A172 (cell line): ENCODE measurements around the gene MEGF8. TPM values are rescaled to one million over a fixed set of nuclear protein-coding genes. Genes with fewer than 3 reads are reported as not detected.

Source experiments
- DNase-seq: peaks from one replicate; pipeline ENCODE4 v3.0.0-alpha.2; 2015; ENCODE audit warnings: low spot score
- total RNA-seq: library from RNA; depleted of rRNA; stranded (reverse); fragments of >200 nt; shearing (Covaris generic); gene quantifications from 2 replicates; pipeline ENCODE4 v1.2.3, GENCODE V29; 2014

The MEGF8 gene
- total RNA-seq, 1 experiment from 2014 or later, result 11.4 TPM

DNA sequence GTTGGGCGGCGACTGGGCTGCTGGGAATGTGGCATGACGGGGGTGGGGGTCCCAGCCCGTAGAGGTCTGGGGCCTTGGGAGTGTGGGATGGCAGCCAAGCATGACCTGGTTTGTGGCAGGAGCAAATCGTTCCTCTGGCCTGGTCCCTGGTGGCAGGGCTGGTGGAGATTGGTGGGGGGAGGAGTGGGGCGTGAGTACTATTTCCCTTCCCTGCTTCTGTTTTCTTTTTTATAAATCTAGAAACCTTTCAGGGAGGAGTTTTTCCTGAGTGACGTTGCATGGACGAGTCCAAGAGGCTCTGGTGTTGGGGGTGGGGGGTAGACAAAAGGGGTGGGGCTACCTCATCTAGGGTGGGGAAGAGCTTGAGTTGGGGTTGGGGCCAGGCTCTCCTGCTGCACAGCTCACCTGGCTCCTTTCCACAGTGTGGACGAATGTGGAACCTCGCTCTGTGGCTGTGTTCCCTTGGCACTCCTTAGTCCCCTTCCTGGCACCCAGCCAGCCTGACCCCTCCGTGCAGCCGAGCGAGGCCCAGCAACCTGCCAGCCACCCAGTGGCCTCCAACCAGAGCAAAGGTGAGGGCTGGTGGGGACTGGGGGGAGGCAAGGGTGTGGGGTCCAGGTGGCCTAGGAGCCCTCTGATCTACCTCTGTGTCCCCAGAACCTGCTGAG lies 39.0 kb upstream of the MEGF8 start:
- no peak for DNase-seq

GRCh38 chr19:42287017-42287826 lies 38.2 kb upstream of the MEGF8 start:
- no peak for DNase-seq

- no peak for DNase-seq
These were observed 37.7 kb upstream of the MEGF8 start for GRCh38 chr19:42287827-42288107.

- DNase-seq, result no peak
These were observed 37.0 kb upstream of the MEGF8 start for GRCh38 chr19:42288387-42288786.

DNA sequence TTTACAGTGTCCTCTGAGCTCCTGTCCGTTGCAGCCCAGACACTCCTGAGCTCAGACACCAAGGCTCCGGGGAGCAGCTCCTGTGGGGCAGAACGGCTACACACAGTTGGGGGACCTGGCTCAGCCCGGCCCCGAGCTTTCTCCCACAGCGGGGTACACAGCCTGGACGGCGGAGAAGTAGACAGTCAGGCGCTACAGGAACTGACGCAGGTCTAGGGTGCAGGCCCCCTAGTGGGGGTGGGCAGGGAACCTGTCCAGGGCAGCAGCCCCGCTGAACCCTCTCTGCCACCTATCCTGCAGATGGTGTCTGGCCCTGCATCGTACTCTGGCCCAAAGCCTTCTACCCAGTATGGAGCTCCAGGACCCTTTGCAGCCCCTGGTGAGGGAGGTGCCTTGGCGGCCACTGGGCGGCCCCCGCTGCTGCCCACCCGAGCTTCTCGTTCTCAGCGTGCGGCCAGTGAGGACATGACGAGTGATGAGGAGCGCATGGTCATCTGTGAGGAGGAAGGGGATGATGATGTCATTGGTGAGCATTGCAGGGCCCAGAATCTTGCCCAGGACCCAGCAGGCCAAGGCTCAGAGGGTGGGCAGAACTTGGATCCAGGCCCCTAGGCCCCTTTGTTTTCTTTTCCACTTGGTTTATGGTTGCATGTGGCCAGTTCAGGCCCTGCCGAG lies 36.4 kb upstream of the MEGF8 start:
- DNase-seq, result no peak

- no peak for DNase-seq
These were observed 35.8 kb upstream of the MEGF8 start for GRCh38 chr19:42289556-42290041.

- DNase-seq, result no peak
These were observed 35.3 kb upstream of the MEGF8 start for GRCh38 chr19:42290136-42290522.

DNA sequence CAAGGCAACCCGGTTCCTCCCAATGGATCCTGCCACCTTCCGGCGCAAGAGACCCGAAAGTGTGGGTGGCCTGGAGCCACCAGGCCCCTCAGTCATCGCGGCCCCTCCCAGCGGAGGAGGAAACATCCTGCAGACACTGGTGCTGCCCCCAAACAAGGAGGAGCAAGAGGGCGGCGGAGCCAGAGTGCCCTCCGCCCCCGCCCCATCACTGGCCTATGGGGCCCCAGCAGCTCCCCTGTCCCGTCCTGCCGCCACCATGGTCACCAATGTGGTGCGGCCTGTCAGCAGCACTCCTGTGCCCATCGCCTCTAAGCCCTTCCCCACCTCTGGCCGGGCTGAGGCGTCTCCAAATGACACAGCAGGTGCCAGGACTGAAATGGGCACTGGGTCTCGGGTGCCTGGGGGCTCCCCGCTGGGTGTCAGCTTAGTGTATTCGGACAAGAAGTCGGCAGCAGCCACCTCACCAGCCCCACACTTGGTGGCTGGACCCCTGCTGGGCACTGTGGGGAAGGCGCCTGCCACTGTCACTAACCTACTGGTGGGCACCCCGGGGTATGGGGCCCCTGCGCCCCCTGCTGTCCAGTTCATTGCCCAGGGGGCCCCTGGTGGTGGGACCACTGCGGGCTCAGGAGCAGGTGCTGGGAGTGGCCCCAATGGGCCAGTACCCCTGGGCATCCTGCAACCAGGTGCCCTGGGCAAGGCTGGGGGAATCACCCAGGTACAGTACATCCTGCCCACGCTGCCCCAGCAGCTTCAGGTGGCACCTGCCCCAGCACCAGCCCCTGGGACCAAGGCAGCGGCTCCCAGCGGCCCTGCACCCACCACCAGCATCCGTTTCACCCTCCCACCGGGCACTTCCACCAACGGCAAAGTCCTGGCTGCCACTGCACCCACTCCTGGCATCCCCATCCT lies 34.7 kb upstream of the MEGF8 start:
- DNase-seq, result peak; percentile 30

GRCh38 chr19:42291435-42291810 lies 34.0 kb upstream of the MEGF8 start:
- DNase-seq, result no peak

- DNase-seq, result no peak
These were observed 33.1 kb upstream of the MEGF8 start for GRCh38 chr19:42292042-42292960.

DNA sequence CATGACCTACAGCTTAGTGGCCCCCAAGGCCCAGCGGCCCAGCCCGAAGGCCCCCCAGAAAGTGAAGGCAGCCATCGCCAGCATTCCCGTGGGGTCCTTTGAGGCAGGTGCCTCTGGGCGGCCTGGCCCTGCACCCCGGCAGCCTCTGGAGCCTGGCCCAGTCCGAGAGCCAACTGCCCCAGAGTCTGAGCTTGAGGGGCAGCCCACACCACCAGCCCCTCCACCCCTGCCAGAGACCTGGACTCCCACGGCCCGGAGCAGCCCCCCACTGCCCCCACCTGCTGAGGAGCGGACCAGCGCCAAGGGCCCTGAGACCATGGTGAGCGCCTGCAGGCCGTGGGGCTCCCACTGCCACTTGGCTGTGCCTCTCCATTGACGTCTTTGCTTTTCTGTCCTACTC lies 32.5 kb upstream of the MEGF8 start:
- no peak for DNase-seq

- DNase-seq, result no peak
These were observed 31.9 kb upstream of the MEGF8 start for GRCh38 chr19:42293540-42293939.

GRCh38 chr19:42293948-42294347 lies 31.5 kb upstream of the MEGF8 start:
- DNase-seq, result no peak

DNA sequence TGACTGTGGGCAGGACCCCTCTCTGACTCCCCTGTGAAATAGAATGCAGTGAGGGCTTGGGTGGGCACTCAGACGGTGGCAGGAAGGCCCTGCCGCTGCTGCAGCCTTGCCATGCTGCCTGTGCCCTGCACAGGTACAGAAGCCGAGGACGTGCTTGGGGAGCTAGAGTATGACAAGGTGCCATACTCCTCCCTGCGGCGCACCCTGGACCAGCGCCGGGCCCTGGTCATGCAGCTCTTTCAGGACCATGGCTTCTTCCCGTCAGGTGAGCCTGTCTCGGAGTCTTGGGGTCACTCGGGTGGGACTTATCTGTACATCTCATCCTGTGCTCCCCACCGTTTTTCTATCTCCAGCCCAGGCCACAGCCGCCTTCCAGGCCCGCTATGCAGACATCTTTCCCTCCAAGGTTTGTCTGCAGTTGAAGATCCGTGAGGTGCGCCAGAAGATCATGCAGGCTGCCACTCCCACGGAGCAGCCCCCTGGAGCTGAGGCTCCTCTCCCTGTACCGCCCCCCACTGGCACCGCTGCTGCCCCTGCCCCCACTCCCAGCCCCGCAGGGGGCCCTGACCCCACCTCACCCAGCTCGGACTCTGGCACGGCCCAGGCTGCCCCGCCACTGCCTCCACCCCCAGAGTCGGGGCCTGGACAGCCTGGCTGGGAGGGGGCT lies 30.8 kb upstream of the MEGF8 start:
- DNase-seq, result no peak

DNA sequence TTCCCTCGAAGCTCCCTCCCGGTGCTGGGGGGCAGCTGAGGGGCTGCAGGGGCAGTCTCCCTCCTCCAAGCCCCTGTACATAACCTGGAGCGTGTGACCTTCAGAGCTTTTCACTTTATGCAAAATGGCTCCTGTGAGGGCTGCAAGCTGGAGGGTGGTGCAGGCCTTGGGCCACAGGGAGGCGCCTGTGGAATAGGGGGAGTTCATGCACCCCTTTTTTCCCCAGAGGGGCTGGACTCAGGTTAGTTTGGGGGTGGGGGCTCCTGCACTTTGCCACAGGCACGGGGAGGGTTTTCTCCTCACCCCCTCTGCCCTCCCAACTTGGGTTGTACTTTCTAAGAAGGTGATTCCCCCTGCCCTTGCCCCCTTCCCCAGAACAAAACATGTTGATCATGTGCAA lies 30.1 kb upstream of the MEGF8 start:
- DNase-seq, result no peak

DNA sequence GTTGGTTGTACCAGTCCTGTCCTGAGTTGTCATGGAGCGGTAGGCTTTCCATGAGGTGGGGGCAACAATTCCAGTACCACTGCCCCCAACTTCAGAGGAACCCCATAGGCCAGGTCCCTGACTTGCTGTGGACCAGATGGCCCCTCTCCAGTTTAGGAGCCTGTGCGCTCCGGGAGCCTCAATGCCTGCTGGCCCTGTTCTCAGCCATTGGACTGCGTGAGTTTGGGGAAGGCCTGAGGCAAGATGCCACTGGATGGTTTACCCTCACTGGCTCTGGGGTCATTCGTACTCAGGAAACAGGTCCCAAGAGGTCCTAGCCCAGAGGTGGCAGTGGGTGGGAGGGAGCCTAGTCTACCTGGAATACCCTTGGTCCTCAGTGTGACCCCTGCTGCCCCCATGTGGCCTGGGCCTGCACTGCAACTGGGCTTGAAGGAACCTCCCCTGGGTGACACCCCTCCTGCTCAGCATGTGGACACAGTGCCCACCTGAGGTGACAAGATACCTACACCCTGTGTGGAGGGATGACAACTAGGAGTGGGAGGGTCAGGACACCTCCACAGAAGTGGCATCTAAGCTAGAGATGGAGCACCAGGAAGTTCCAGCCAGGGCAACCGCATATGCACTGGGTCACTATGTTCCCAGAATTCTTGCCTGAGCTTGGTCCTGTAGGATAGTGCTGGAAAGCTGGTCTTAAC lies 29.5 kb upstream of the MEGF8 start:
- peak; percentile 72 for DNase-seq

GRCh38 chr19:42297039-42297438 lies 28.4 kb upstream of the MEGF8 start:
- no peak for DNase-seq

DNA sequence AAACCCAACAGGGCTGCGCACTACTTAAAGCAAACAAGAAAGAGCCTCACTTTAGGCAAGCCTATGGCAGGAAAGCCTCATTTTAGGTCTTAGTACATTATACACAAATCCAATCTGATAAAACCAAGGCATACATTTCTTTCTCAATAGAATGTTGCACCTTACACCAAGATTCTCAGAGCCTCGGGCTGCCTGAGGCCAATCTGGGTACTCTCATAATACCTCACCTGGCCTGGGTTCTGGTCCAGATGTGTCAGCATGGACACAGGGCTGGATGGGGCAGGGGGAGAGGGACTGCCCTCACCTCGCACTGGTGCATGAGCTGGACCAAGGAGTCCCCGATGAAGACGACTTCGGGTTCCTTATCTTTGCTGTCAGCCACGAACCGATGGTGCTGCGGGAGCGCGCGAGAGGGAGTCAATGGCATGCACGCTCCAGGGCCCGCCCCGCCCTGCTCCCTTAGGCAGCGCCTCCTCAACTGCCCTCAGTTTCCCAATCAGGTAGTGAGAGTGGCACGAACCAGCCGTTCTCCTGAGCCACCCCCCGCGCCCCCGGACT lies 23.7 kb upstream of the MEGF8 start, which contains the start of gene PRR19:
Gene PRR19 (plus strand): TSS at position 487 of the 558 bp plus-strand sequence. CDS start 7,453 bp downstream, outside the sequence.
- DNase-seq, result peak; percentile 19

DNA sequence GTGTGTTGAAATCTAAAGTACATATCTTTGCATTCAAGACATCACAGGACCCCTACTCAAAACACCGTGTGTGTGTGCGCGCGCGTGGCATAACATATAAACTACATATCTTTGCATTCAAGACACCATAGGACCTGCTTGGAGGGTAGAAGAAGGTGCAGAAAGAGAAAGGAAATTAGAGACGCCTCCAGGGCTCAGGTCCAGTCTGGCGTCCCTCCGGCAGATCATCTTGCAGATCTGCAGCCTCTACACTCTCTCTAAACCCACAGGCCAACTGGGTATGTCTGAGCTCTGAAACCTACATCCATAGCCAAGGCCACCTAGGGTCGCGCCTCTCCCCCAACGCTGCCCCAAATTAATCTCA lies 22.4 kb upstream of the MEGF8 start:
- DNase-seq, result no peak
